K562 (cell line): ENCODE measurements around the gene MARCO. TPM values are rescaled to one million over a fixed set of nuclear protein-coding genes. Genes with fewer than 3 reads are reported as not detected.

ENCODE experiments used
- ATAC-seq: fragments of 200-7000 bp; cut with Tn5 transposase; 3 replicates; pipeline ENCODE4 v1.9.1; 2020; ENCODE audit warnings: moderate library complexity
- BruUV-seq: library from RNA; stranded (reverse); fragments of 400-500 nt; replicated peaks from 2 replicates; lab custom pipeline; 2021; lab: Mats Ljungman, UMichigan
- CTCF ChIA-PET: fragments of 300-600 bp; formaldehyde crosslinking; extraction: SDS; loops from one replicate; lab custom pipeline; 2021; ENCODE audit warnings: low intra/inter-chr PET ratio; lab: Yijun Ruan, JAX
- POLR2A ChIA-PET: fragments of 300-600, 350-650 bp; sonication (Branson Sonifier 250); formaldehyde crosslinking; extraction: SDS; loops from one replicate; lab custom pipeline; 2021; ENCODE audit warnings: antibody characterized with exemption, inconsistent platforms; lab: Yijun Ruan, JAX
- DNase-seq, 4 experiments: peaks; one replicate each; pipeline versions ENCODE4 v3.0.0 to v3.0.0-alpha.2; 2011 to 2018; ENCODE audit warnings: low spot score in 3 of 4, mixed read lengths in 3 of 4; ENCODE audit errors: extremely low read depth in 1 of 4
- FAIRE-seq: peaks from 2 replicates; lab custom pipeline; 2011; peaks lifted over from hg19 to GRCh38; lab: Jason Lieb, UNC
- H2AFZ ChIP-seq: 2 replicates; pipeline ENCODE4 v1.6.0; 2011; ENCODE audit warnings: low read depth, low read length, control low read depth, inconsistent platforms
- H3K27ac ChIP-seq: fragments of 200-600 bp; 3 replicates; pipeline ENCODE4 v1.8.0; 2011; ENCODE audit warnings: low read depth, mild to moderate bottlenecking, control low read depth, inconsistent platforms, low read length, moderate library complexity, mixed read lengths; ENCODE audit errors: extremely low read depth
- H3K27me3 ChIP-seq, 2 experiments: fragments of 300-600 bp in 1 of 2; 2 replicates in 1 of 2; 3 replicates in 1 of 2; pipeline versions ENCODE4 v1.6.0 to v1.8.0; 2011; ENCODE audit warnings: inconsistent platforms in 2 of 2, low read length in 2 of 2, mild to moderate bottlenecking in 1 of 2, mixed read lengths in 1 of 2, moderate library complexity in 1 of 2; ENCODE audit not compliant: control insufficient read depth in 2 of 2, insufficient read depth in 2 of 2
- H3K36me3 ChIP-seq: fragments of 300-600 bp; 3 replicates; pipeline ENCODE4 v1.8.0; 2011; ENCODE audit warnings: mild to moderate bottlenecking, low read length, inconsistent platforms; ENCODE audit not compliant: control insufficient read depth, insufficient read depth
- H3K4me1 ChIP-seq, 2 experiments: fragments of 200-600 bp in 1 of 2; replicated peaks in 1 of 2; 2 replicates in 1 of 2; 3 replicates in 1 of 2; pipeline versions ENCODE4 v1.5.1 to v1.8.0; 2011; ENCODE audit warnings: inconsistent platforms in 2 of 2, low read length in 2 of 2, mild to moderate bottlenecking in 1 of 2, mixed read lengths in 1 of 2, moderate library complexity in 1 of 2; ENCODE audit not compliant: control insufficient read depth in 2 of 2, insufficient read depth in 2 of 2
- H3K4me2 ChIP-seq: 2 replicates; pipeline ENCODE4 v1.6.1; 2011; ENCODE audit warnings: low read length, control low read depth, inconsistent platforms, mixed read lengths; ENCODE audit not compliant: insufficient read depth
- H3K4me3 ChIP-seq: fragments of 200-600 bp; sonication (generic), shearing (Covaris generic); 2 replicates; pipeline ENCODE4 v1.5.1; 2016; ENCODE audit warnings: control low read depth, inconsistent platforms
- H3K79me2 ChIP-seq: fragments of 200-600 bp; 3 replicates; pipeline ENCODE4 v1.8.0; 2011; ENCODE audit warnings: low read length, inconsistent platforms; ENCODE audit not compliant: control insufficient read depth, insufficient read depth
- H3K9ac ChIP-seq, 2 experiments: 2 replicates each; pipeline versions ENCODE4 v1.6.0 to v1.6.1; 2011; ENCODE audit warnings: low read depth in 2 of 2, low read length in 2 of 2, control low read depth in 1 of 2, inconsistent platforms in 1 of 2, mild to moderate bottlenecking in 1 of 2, mixed read lengths in 1 of 2; ENCODE audit not compliant: insufficient read depth in 1 of 2
- H3K9me1 ChIP-seq: one replicate; pipeline ENCODE4 v1.6.0; 2011; ENCODE audit warnings: inconsistent platforms, mild to moderate bottlenecking, low read length, moderate library complexity; ENCODE audit not compliant: control insufficient read depth, insufficient read depth
- H3K9me3 ChIP-seq: replicated peaks from 2 replicates; pipeline ENCODE4 v1.5.1; 2011; ENCODE audit warnings: low read depth, low read length, inconsistent platforms; ENCODE audit not compliant: control insufficient read depth, insufficient read depth
- H4K20me1 ChIP-seq: replicated peaks from 2 replicates; pipeline ENCODE4 v1.6.1; 2011; ENCODE audit warnings: low read length, inconsistent platforms, mixed read lengths; ENCODE audit not compliant: control insufficient read depth, insufficient read depth
- ARID4B ChIP-seq: sonication (generic); formaldehyde crosslinking; IDR thresholded peaks from 2 replicates; pipeline ENCODE4 v1.8.0; 2022; ENCODE audit warnings: mild to moderate bottlenecking, missing genetic modification reagents
- ATF3 ChIP-seq, 2 experiments: fragments of 450-650 bp in 1 of 2; sonication (generic) in 1 of 2; formaldehyde crosslinking in 1 of 2; IDR thresholded peaks in 1 of 2; conservative IDR thresholded peaks in 1 of 2; 2 replicates each; pipeline versions ENCODE4 v1.6.1 to v1.8.1; 2016 to 2023; ENCODE audit warnings: mild to moderate bottlenecking in 2 of 2, moderate library complexity in 2 of 2, inconsistent platforms in 1 of 2, missing genetic modification reagents in 1 of 2
- CREBBP ChIP-seq: IDR thresholded peaks from one replicate; pipeline ENCODE4 v1.6.1; 2012; ENCODE audit warnings: low read depth, mild to moderate bottlenecking, control low read depth, inconsistent platforms, low read length
- KAT2B ChIP-seq: IDR thresholded peaks from one replicate; pipeline ENCODE4 v1.6.1; 2012; ENCODE audit warnings: low read depth, mild to moderate bottlenecking, control low read depth, inconsistent platforms, low read length, moderate library complexity
- ZBTB34 ChIP-seq: fragments of 250-450 bp; sonication (Bioruptor Pico); IDR thresholded peaks from 2 replicates; pipeline ENCODE4 v1.8.0; 2021; ENCODE audit warnings: mild to moderate bottlenecking, moderate library complexity
- ZNF644 ChIP-seq: fragments of 200-800 bp; sonication (Bioruptor generic); IDR thresholded peaks from 2 replicates; pipeline ENCODE4 v1.6.1; 2016; ENCODE audit warnings: low read depth, missing genetic modification characterization, missing compliant biosample characterization
- WGBS: fragments of 100-300 bp; shearing (Covaris generic); methylation state at CpG from one replicate; pipeline ENCODE4 v1.1.6; 2016; ENCODE audit warnings: low coverage, mixed read lengths; ENCODE audit not compliant: insufficient coverage; ENCODE audit errors: missing lambda C conversion rate; 5-methylcytosine and 5-hydroxymethylcytosine counted together
- in situ Hi-C: fragments of 300-500 bp; cut with MboI; formaldehyde crosslinking; loops from 4 replicates; pipeline ENCODE4 v1.15.0; 2018; ENCODE audit warnings: inconsistent platforms, mixed read lengths
- intact Hi-C: fragments of 100-400 bp; cut with micrococcal nuclease; formaldehyde crosslinking; loops from 2 replicates; pipeline ENCODE4 v1.14.2; 2022
- polyA plus RNA-seq, 8 experiments: library from polyadenylated mRNA; depleted of rRNA in 4 of 8; stranded (reverse) in 5 of 8; unstranded in 3 of 8; fragments of >200 nt; fragmentation: Nextera tagmentation in 2 of 8; fragmentation: Illumina TruSeq in 1 of 8; extraction: Ambion mirVana in 2 of 8; extraction: Trizol in 1 of 8; gene quantifications; 2 replicates each; pipeline versions ENCODE4 v1.2.1 to v1.2.3, GENCODE V29; 2011 to 2014; ENCODE audit warnings: inconsistent platforms in 1 of 8, missing spikeins in 1 of 8
- total RNA-seq, 7 experiments: library from RNA; depleted of rRNA in 6 of 7; stranded (reverse); fragments of >200 nt in 6 of 7; fragmentation: Illumina TruSeq in 2 of 7; extraction: Trizol in 2 of 7; gene quantifications; 2 replicates each; pipeline versions ENCODE4 v1.2.1 to v1.2.3, GENCODE V29; 2011 to 2021; ENCODE audit warnings: low replicate concordance in 1 of 7

MARCO gene
- total and polyA plus RNA-seq, 9 of the 15 experiments (the other 6 are each of a cell fraction or from before 2014, with no cell fraction given) = 0.31 TPM; not detected in 8

GRCh38 chr2:118969734-118970395 is 27.9 kb downstream of the MARCO start (continued):
- TF ChIP-seq ARID4B (CRISPR knock-in tag) = no peak

- in situ Hi-C loops (no loop called here), intact Hi-C loops (no loop called here)
- ChIA-PET CTCF (no interaction called here), POLR2A (no interaction called here)
- FAIRE-seq (no peak), ATAC-seq (no peak)
- Histone ChIP-seq H3K27me3 (peaks cover 0 to 52% of the 10 kb centered on the region in 2 experiments; a peak in 2 of 5 replicates), H3K4me1 (no peaks in the 10 kb centered on the region), H3K4me2 (no peak overlapping the region), H3K36me3 (no peaks in the 10 kb centered on the region), H3K79me2 (no peaks in the 10 kb centered on the region), H3K9ac (no peak overlapping the region), H3K9me3 (no peaks in the 10 kb centered on the region), H2AFZ (no peak overlapping the region), H3K4me3 (no peak overlapping the region)
- no TSS peak for BruUV-seq
- TF ChIP-seq ATF3 (IDR thresholded peaks at IDR 0.05) (no peak), ATF3 (CRISPR knock-in tag; conservative IDR thresholded peaks at IDR 0.05) (no peak), ZNF644 (no peak), KAT2B (no peak), ZBTB34 (CRISPR knock-in tag) (no peak), CREBBP (no peak)
- TF ChIP-seq, all 486 proteins: peak for 0
- under 1% methylated on average over 9 of the region's 10 CpGs for WGBS
- Histone ChIP-seq H3K9me1 (no peaks in the 10 kb centered on the region), H4K20me1 (no peaks in the 10 kb centered on the region; the same call in 1 of the 2 replicates), H3K27ac (no peak overlapping the region)
- DNase-seq = no peak
These were observed 28.6 kb downstream of the MARCO start for GRCh38 chr2:118970396-118971135.
